Measurements from ENCODE around the gene RDM1.

The RDM1 gene

DNA sequence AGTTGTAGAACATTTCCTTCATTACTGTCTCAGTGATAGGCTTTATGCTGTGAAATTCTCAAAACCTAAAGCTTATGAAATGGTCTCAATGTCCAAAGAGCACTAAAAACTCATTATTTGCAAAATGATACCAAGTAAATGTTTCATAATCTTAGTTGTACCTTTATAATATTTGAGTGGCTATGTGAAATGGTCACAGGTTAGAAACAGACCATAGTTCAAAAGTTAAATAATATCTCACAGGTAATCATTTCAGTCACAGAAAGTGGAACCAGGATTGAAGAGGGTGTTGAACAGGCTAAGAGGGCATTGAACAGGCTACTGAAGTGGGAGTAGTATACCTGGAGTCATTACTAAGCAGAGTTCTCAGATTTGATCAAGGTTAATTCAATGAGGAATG is 2.9 kb downstream of the RDM1 start:
- no peaks in the 10 kb centered on the region for H3K79me2 ChIP-seq (ENCODE audit: low read length)
- no peak overlapping the region for H3K4me3 ChIP-seq (ENCODE audit: low read length)
- H3K9ac ChIP-seq (ENCODE audit: low read length), result no peak overlapping the region
- no peaks in the 10 kb centered on the region for H3K9me2 ChIP-seq (replicated peaks; ENCODE audit: insufficient read depth, low read length)
- no peaks in the 10 kb centered on the region for H4K20me1 ChIP-seq (ENCODE audit: insufficient read depth, low read length)
- TF ChIP-seq EZH2 (optimal IDR thresholded peaks at IDR 0.05; ENCODE audit: low read depth, low read length) (no peak), CTCF (IDR thresholded peaks at IDR 0.05; ENCODE audit: low read length) (no peak), EZH2phosphoT487 (IDR thresholded peaks at IDR 0.05; ENCODE audit: low read length) (no peak)
- H3K36me3 ChIP-seq (replicated peaks; ENCODE audit: insufficient read depth, low read length), result no peaks in the 10 kb centered on the region
- H3K27me3 ChIP-seq (replicated peaks; ENCODE audit: insufficient read depth, low read length), result no peaks in the 10 kb centered on the region
- H3K27ac ChIP-seq (ENCODE audit: low read length), result no peak overlapping the region
- peaks cover 5% of the 10 kb centered on the region; the same call in 1 of the 2 replicates for H3K4me1 ChIP-seq (ENCODE audit: low read length)
- H3K9me3 ChIP-seq (replicated peaks; ENCODE audit: insufficient read depth, low read length), result no peaks in the 10 kb centered on the region
- no peak overlapping the region for H3K4me2 ChIP-seq (ENCODE audit: low read depth, low read length)
- H2AFZ ChIP-seq (ENCODE audit: low read length), result no peak overlapping the region
- no peaks in the 10 kb centered on the region for H3F3A ChIP-seq (ENCODE audit: insufficient read depth, low read length)
- no peak for DNase-seq

DNA sequence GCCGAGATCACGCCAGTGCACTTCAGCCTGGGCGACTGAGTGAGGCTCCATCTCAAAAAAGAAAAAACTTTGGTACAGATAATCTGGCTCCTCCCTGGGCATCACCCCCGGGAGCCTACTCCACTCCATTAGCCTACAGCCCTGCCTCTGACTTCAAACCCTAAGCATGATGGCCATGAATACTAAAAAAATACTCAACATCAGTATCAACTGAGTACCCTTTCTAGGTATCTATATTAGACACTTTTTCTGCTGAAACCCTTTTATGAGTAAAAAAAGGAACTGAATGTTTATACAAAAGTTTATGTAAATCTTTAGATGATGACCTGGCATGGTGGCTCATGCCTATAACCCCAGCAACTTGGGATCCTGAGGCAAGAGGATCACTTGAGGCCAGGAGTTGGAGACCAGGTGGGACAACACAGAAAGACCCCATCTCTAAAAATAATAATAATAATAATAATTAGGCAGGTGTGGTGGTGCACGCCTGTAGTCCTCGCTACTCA is 6.9 kb downstream of the RDM1 start:
- no peak overlapping the region for H3K9ac ChIP-seq (ENCODE audit: low read length)
- no peak overlapping the region for H3K4me2 ChIP-seq (ENCODE audit: low read depth, low read length)
- H3K4me3 ChIP-seq (ENCODE audit: low read length), result no peak overlapping the region
- no peaks in the 10 kb centered on the region for H3K9me2 ChIP-seq (replicated peaks; ENCODE audit: insufficient read depth, low read length)
- no peaks in the 10 kb centered on the region for H3K36me3 ChIP-seq (replicated peaks; ENCODE audit: insufficient read depth, low read length)
- H3K27me3 ChIP-seq (replicated peaks; ENCODE audit: insufficient read depth, low read length), result no peaks in the 10 kb centered on the region
- no peak overlapping the region for H3K27ac ChIP-seq (ENCODE audit: low read length)
- TF ChIP-seq EZH2 (optimal IDR thresholded peaks at IDR 0.05; ENCODE audit: low read depth, low read length), result no peak
- TF ChIP-seq EZH2phosphoT487 (IDR thresholded peaks at IDR 0.05; ENCODE audit: low read length), result no peak
- no peak for TF ChIP-seq CTCF (IDR thresholded peaks at IDR 0.05; ENCODE audit: low read length)
- DNase-seq, result no peak
- H2AFZ ChIP-seq (ENCODE audit: low read length), result no peak overlapping the region
- no peaks in the 10 kb centered on the region for H3K79me2 ChIP-seq (ENCODE audit: low read length)
- no peaks in the 10 kb centered on the region for H3K9me3 ChIP-seq (replicated peaks; ENCODE audit: insufficient read depth, low read length)
- no peaks in the 10 kb centered on the region for H3F3A ChIP-seq (ENCODE audit: insufficient read depth, low read length)
- H4K20me1 ChIP-seq (ENCODE audit: insufficient read depth, low read length), result no peaks in the 10 kb centered on the region
- H3K4me1 ChIP-seq (ENCODE audit: low read length), result no peaks in the 10 kb centered on the region

GRCh38 chr17:35920229-35920628 is 10.3 kb downstream of the RDM1 start:
- Histone ChIP-seq H3K4me3 (ENCODE audit: low read length) (no peak overlapping the region), H3K36me3 (replicated peaks; ENCODE audit: insufficient read depth, low read length) (no peaks in the 10 kb centered on the region), H3F3A (ENCODE audit: insufficient read depth, low read length) (no peaks in the 10 kb centered on the region), H3K79me2 (ENCODE audit: low read length) (no peaks in the 10 kb centered on the region), H3K27me3 (replicated peaks; ENCODE audit: insufficient read depth, low read length) (no peaks in the 10 kb centered on the region), H3K4me1 (ENCODE audit: low read length) (no peaks in the 10 kb centered on the region), H3K9me3 (replicated peaks; ENCODE audit: insufficient read depth, low read length) (no peaks in the 10 kb centered on the region), H3K9me2 (replicated peaks; ENCODE audit: insufficient read depth, low read length) (no peaks in the 10 kb centered on the region), H2AFZ (ENCODE audit: low read length) (no peak overlapping the region), H3K4me2 (ENCODE audit: low read depth, low read length) (no peak overlapping the region), H3K9ac (ENCODE audit: low read length) (no peak overlapping the region), H4K20me1 (ENCODE audit: insufficient read depth, low read length) (no peaks in the 10 kb centered on the region), H3K27ac (ENCODE audit: low read length) (no peak overlapping the region)
- no peak for DNase-seq
- TF ChIP-seq EZH2 (optimal IDR thresholded peaks at IDR 0.05; ENCODE audit: low read depth, low read length), result no peak
- TF ChIP-seq EZH2phosphoT487 (IDR thresholded peaks at IDR 0.05; ENCODE audit: low read length), result no peak

- Histone ChIP-seq H3K9ac (ENCODE audit: low read length) (no peak overlapping the region), H3K9me2 (replicated peaks; ENCODE audit: insufficient read depth, low read length) (no peaks in the 10 kb centered on the region), H3K27me3 (replicated peaks; ENCODE audit: insufficient read depth, low read length) (no peaks in the 10 kb centered on the region), H3K4me3 (ENCODE audit: low read length) (no peak overlapping the region), H3K79me2 (ENCODE audit: low read length) (no peaks in the 10 kb centered on the region), H3K9me3 (replicated peaks; ENCODE audit: insufficient read depth, low read length) (no peaks in the 10 kb centered on the region), H2AFZ (ENCODE audit: low read length) (no peak overlapping the region), H3K36me3 (replicated peaks; ENCODE audit: insufficient read depth, low read length) (no peaks in the 10 kb centered on the region), H3K4me2 (ENCODE audit: low read depth, low read length) (no peak overlapping the region), H3F3A (ENCODE audit: insufficient read depth, low read length) (no peaks in the 10 kb centered on the region), H3K4me1 (ENCODE audit: low read length) (no peaks in the 10 kb centered on the region), H3K27ac (ENCODE audit: low read length) (no peak overlapping the region), H4K20me1 (ENCODE audit: insufficient read depth, low read length) (no peaks in the 10 kb centered on the region)
- no peak for DNase-seq
- no peak for TF ChIP-seq EZH2phosphoT487 (IDR thresholded peaks at IDR 0.05; ENCODE audit: low read length)
- TF ChIP-seq CTCF (IDR thresholded peaks at IDR 0.05; ENCODE audit: low read length), result no peak
- no peak for TF ChIP-seq EZH2 (optimal IDR thresholded peaks at IDR 0.05; ENCODE audit: low read depth, low read length)
Observed at GRCh38 chr17:35918665-35919064, 11.9 kb downstream of the RDM1 start.

Measured in MM.1S (cell line).